VCaP (cell line): Measurements from ENCODE around the gene HLA-C.
"Not testable (repeated sequence)": the region's sequence is repeated elsewhere in the genome, so short reads cannot be mapped to it uniquely, and the experiment has no call there.

ENCODE experiments used
- H3K27ac ChIP-seq: fragments of 450-650 bp; 2 replicates; pipeline ENCODE4 v1.5.1; 2017
- CTCF ChIP-seq: fragments of 450-650 bp; conservative IDR thresholded peaks from 2 replicates; pipeline ENCODE4 v1.5.1; 2017; ENCODE audit warnings: mild to moderate bottlenecking, moderate library complexity

HLA-C gene

GRCh38 chr6:31289788-31290187 lies 17.9 kb upstream of the HLA-C start:
- no peak for TF ChIP-seq CTCF
- H3K27ac ChIP-seq = no peak overlapping the region

- TF ChIP-seq CTCF = no peak
These were observed 15.7 kb upstream of the HLA-C start for GRCh38 chr6:31287619-31288018.

GRCh38 chr6:31285982-31286381 lies 14.1 kb upstream of the HLA-C start:
- no peak overlapping the region for H3K27ac ChIP-seq
- TF ChIP-seq CTCF = no peak

More at GRCh38 chr6:31287619-31288018, 15.7 kb upstream of the HLA-C start:
- H3K27ac ChIP-seq = no peak overlapping the region

GRCh38 chr6:31285486-31285885 lies 13.6 kb upstream of the HLA-C start:
- H3K27ac ChIP-seq = no peak overlapping the region
- no peak for TF ChIP-seq CTCF

- not testable (repeated sequence) for H3K27ac ChIP-seq
These were observed 7.8 kb upstream of the HLA-C start for GRCh38 chr6:31279647-31280046.

GRCh38 chr6:31272836-31273626 lies 1.1 kb upstream of the HLA-C start:
- H3K27ac ChIP-seq = no peak overlapping the region
- TF ChIP-seq CTCF = no peak

- no peak overlapping the region for H3K27ac ChIP-seq
- no peak for TF ChIP-seq CTCF
These were observed 544 bp upstream of the HLA-C start for GRCh38 chr6:31272436-31272835.
